GF-D8 (cell line): ENCODE measurements around the gene ABCF2.
A peak's percentile ranks its signal among the peaks of the same experiment; 100 is the strongest.

Experiments used
- DNase-seq: peaks from one replicate; lab custom pipeline; 2025; lab: John Stamatoyannopoulos, UW

The ABCF2 gene

DNA sequence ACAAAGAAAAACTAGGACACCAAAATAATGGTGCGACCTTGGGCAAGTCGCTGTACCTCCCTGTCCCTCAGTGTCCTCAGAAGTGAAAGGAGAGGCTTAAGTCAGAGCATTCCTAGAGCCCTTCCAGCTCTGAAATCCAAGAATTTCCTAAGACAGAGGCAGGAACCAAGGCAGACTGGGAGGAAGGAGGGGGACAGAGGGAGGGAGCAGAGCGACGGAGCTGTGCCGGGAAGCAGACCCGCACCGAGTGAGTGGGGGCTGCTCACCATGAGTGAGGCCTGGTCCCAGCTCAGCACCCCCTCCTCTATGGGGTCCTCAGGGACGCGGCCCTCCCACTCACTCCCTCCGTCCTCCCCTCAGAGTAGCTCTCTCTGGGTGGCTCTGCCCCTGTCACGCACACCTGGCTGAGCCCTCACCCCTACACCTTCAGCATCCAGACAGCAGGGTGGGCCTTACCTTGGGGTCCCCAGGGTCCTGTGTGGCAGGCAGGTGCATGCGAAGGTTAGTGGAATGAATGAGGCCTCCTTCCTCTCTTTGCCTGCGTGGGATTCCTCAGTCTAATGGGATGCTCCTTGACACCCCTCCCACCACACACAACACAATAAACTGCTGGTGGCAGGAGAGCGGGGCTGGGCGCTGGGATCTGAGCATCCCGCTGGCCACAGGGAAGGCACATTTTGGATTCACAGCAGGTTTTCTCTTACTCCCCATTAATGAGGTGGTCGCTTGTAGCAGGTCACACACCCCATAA is 26.1 kb upstream of the ABCF2 start:
- DNase-seq = no peak

DNA sequence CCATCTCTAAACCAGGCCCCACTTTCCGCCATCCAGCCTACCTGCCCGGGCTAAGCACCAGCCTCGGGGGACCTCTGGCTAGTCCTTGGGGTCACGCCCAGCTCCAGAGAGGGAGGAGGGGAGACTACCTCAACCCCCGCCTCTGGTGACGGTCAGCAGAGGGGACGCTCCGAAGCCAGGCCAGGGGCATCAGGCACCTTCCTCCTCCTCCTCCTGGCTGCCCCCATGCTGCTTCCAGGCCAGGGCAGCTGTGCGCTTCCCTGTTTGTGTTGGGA is 25.5 kb upstream of the ABCF2 start:
- no peak for DNase-seq

DNA sequence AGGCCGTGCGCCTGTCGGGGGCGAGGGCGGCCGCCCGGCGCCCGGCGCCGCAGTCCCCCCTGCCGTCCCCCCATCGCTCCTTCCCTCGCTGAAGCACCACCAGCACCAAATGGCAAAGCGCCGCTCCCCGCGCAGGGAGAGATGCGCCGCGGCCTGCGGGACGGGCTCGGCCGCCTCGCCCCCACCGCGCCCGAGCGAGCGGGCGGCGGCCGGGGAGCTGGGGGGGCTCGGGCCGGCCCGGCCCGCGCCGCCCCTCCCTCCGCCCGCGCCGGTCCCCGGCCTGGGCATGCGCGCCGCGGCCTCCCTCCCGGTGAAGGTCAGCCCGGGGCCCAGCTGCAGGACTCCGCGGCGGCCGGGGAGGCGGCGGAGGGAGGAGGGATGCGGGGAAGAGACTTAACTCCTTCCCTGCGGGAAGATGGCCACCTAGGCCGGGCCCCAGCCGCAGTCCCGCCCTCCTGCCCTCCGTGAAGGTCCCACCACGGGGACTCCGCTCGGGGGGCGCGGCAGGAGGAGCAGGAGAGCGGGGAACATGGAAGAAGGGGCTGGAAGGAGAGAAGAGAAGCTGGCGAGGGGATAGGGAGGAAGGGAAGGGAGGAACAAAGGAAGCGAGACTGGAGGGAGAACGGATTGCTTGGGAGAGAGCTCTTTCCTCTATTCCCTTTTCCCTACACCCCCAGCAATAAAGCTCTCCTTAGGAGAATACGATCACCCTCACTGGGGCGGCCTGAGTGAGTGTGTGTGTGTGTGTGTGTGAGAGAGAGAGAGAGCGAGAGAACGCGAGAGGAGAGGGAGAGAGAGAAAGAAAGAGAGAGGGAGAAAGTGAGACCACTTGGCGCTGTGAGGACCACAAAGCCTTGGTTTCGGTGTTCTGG is 24.9 kb upstream of the ABCF2 start:
- no peak for DNase-seq

DNA sequence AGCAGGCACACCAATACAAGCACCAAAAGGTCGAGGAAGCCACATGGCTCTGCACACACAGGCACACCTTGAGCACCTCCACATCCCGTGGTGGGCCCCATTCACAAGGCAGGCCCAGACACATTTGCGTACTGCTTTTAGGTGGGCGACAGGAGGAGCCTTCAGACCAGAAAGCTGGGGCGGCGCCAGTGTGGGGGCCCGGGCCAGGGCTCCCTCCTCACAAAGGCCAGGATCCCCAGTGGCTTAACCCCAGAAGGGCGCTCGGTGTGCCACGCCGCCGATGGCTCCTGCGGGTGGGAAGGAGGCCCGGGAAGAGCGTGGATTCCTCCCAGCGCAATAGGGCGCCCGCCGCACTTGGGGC is 24.3 kb upstream of the ABCF2 start:
- no peak for DNase-seq

DNA sequence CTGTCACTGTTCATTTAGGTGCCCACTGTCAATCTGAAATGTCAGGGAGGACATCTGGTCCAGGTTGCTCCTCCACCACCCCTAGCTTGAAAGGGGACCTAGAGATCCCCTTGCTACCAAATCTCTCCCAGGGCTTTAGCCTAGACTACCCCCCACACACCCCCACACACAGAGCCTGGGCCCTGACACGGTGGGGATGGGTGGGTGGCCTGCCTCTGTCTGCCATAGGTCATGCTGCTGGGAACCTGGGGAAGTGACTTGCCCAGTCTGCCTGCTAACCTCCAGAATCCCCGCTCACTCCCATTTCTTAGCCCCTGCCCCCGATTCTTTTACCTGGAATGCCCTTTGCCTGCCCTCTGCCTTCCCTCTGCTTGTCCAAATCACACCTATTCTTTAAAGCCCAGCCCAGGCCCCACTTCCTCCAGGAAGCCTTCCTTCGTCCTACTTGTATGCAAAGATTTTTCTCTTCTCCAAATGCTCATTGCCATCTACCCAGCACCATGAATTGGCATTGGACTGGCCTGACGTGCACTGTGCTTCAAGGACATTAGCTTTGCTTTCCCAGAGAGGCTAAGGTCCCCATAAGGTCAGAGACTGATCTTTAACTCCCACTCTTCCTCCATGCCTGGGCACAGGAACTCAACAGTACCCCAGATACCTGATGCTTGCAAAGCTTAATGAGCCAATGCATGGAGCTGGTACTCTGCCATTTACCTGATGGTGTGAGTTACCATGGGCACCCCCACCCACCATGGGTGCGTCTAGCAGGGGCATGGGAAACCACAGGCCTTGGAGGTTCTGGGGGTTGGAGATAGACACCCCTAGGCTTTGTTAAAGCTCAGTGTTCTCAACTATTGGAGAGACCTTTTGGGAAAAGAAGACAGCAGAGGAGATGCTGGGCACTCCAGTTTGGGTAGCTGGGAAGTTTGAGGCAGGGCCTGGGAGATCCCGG is 23.5 kb upstream of the ABCF2 start:
- DNase-seq = no peak

DNA sequence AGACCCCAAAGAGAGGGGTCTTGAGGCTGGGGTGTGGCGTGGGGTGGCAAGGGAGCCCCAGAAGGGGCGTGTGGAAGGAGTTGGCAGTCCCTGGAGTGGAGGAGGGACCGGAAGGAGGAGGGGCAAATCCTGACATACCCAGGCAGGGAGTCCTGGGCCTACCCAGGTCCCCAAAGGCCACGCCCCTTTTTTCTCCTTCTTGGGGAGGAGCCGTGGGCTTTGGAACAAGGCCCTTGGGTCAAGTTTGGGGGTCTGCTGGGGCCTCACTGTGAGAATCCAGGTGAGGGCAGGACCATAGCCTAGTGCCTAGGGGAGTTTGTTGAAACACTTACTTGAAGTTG is 22.7 kb upstream of the ABCF2 start:
- DNase-seq = no peak

DNA sequence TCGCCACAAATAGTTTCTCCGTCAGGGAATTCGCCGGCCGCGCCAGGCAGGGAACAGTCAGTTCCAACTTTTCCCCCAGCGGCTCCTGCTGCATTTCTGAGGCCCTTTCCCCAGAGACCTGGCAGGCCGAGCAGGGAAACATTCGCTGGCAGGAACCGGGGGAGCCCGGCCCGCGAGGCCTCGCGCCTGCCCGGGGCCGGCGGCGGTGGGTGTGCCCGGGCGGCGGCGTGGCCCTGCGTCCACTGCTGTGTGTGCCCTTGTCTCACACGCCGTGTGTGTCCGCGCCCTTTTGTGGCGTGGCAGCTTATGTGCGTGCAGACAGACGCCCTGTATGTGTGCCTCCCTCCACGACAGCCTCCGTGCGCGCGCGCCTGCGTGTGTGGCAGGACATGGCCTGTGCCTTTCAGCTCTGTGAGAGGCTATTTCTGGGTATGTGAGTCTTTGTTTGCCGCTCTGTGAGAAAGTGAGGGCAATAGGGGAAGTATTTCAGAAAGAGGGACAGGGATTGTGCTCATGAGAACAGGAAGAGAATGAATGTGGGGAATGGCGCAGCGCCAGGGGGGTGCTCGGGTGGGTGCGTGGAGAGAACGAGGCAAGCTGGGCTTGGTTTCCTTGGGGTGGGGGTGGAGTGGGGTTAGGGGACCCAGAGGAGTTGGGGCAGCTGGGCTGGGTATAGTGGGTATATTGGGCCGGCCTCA is 22.2 kb upstream of the ABCF2 start:
- DNase-seq = peak; percentile 52

DNA sequence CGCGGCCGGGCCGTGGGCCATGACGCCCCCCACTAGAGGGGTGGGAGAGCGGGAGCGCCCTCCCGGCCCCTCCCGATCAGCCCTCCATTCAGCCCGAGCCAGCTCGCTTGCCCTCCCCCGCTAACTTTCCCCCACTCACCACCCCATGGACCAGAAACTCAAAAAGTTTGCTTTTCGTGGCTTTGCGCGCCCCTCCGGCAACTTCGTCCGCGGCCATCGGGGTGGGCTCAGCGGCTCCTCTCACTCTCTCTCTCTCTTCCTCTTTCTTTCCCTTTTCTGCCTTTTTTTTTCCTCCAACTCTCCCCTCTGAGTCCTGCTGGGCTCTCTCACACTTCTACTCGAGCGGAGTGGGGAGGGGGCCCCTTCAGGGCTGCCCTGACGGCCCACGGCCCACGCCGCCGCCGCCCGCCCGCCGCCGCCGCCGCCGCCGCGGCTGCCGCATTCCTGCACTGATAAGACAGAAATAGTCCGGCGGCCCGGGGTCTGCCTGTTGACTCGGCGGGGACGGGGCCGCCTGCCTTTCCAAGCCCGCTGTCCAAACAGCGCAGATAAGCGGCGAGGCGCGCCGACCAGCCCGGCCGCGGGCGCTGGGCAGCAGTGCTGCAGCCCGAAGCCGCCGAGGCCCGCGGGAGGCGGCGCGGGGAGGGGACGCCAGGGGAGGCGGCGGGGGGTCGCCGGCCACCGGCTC is 21.5 kb upstream of the ABCF2 start, which contains the start of gene SMARCD3:
TSS of gene SMARCD3 (minus strand) at position 349 of the 688 bp plus-strand sequence. CDS start at position 217, 132 bp downstream.
- no peak for DNase-seq

DNA sequence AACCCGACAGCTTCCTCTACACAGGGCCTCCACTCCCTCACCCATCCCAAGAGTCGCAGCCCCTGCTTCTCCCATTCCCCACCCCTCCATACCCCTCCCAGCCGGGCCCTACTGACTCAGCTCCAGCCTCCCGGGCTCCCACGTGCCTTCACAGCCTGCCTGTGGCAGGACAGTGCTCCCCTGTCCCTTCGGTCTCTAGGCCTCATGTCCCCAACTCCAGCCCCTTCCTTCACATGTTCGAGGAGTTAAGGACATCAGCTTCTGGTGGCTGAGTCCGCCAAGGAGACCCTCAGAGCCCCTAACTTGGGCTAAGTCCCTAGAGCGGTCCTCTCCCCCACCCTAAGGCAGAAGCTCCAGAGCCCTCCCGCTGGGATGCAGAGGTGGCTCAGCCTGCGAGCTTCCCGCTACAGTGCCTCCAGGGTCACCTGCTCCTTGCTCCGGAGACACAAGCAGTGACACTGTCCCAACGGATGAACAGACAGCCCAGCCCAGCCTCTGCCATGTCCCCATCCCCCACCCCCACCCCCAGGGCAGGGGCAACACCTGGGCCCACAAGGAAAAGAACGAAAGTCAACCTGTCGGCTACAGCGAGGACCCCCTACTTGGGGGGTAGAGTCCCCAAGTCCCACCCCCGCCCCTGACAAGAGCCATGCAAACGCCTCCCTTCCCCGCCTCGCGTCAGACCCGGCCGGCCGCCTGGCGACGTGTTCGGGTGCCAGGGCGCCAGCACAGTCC is 20.8 kb upstream of the ABCF2 start:
- no peak for DNase-seq

DNA sequence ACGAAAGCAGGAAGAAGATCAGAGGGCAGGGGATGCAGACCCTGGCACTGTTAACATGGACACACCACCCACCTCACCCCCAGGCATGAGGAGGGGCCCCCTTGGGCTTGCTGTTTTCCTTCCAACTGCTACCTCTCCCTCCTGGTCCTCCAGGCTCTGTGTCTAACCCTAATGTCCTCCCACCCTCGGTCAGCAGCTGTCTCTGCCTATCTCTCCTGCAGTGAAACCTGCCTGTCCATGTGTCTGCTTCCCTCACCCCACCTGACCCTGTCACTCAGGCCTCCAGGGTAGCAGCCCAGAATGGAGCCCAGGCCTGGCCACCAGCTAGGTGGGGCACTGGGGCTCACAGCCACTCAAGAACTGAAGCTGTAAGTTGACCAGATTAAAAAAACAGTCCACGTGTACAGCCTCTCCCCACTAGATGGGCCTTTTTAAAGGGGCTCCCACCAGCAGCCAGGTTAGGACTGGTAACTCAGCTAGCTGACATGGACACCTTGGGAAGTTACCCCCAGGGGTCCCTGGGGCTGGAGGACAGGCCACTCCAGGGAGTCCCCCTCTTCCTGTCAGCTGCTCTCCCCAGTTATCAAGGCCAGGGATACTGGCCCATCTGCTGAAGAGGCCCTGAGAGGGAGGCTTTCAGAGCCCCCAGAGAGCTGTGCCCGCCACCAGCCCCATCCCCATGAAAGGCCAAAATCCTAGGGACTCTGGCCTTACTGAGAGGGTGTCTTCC is 20.0 kb upstream of the ABCF2 start:
- no peak for DNase-seq

DNA sequence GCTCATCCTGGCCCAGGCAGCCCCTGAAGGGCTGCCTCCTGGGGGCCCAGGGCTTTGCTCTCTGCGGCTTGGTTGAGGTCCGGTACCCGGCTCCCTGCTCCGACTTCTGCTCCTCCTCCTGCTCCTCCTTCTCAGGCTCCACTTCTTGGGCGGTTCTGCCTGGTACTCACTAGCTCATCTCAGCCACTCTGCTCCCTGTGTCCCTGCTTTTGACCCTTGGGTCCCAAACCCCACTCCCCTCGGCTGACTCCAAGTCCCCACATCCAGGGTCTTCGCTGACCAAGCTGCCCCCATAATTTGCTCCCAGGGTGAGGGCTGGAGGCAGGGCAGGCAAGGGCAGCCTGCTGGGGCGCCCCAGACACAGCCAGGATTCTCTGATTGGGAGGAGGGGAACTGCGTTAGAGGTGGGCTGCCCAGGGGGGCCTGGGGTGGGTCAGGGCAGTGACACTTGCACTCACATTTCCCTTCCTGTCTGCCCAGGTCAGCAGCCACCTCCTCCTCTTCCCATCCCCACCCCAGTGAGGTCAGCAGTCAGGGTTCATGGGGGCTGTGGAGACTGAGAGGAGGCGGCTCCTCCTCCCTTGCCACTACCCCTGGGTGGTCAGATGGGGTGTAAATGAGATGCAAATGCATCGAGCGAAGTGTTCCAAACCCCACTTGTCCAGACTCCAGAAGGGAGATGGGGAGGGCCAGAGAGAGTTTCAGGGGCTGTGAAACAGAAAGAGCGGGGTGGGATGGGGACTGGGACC is 19.3 kb upstream of the ABCF2 start:
- DNase-seq = no peak

DNA sequence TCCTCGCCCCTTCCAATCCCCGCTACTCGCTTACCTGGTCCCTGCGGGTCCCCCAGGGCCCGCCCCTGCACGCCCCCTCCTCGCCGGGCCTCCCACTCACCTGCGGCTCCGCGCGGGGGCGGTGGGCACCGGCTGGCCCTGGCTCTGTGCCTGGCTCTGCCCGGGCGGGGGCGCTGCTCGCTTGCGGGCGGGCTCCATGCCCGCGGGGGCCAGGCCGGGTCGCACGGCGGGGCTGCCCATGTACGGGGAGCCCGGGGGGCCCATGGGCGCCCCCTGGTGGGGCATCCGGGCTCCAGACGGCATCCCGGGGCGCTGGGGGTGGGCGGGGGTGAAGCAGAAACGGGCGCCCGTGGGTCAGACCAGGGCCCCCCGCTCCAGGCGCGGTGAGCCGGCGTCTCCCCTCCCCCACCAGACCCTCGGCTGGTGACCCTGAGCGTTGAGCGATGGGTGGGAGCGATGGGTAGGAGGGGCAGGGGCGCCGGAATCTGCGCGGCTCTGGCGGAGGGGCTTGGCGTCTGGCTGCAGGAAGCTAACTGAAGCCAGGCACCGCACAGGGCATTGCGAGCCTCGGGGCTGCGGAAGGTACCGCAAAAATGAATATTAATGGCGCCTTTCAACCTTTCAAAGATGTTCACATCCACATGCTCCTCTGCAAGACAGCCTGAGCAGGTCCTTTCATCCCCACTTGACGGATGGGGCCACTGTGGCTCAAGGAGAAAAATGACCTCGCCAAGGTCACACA is 18.5 kb upstream of the ABCF2 start:
- DNase-seq = no peak

DNA sequence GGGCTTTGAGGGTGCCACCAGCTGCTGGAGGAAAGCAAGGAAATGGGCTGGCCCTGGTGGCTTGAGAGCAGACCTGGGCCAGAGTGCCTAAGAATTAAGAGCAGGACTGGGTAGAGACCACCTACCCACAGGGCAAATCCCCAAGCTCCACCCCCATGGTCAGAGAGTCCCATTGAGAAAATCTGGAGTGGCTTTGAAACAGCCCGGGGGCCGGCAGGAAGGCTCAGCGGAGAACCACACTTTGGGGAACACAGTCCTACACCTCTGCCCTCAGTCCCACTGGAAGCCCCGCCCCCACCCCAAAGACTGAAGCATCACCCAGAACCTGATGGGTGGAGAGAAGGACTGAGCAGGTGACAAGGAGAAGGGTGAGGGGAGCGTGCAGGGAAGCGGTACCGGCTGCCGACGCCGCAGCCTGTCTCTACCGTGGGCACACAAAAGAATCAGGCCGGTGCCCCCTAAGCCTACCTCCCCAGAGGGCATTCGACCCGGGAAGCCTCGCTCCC is 17.9 kb upstream of the ABCF2 start:
- no peak for DNase-seq

DNA sequence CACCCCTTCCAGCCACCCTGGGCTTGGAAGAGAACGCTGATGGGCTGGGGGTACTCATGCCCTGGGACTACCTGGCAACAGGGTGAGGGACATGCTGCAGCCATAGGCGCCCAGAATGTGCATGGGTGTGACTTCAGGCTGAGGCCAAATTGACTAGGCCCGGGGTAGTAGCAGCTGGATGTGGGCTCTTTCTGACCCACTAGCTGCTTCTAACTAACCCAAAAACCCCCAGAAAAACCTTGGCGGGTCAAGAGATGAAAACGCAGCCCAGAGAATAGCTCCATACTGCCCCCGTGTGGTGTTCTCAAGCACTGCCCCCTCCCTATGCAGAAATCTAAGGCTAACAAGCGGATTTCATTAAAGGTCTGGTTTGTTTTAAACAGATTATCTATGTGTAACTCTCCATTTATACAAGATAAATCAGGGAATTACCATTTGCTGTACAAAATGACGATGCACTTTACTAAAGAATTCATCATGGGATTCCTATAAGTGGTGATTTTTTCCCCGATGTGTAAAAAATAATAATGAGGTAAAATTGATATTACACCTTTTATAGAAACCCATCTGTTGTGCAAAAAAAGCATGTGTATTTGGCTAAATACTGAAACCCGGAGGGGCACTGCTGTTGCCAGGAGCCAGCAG is 17.3 kb upstream of the ABCF2 start:
- DNase-seq = no peak

DNA sequence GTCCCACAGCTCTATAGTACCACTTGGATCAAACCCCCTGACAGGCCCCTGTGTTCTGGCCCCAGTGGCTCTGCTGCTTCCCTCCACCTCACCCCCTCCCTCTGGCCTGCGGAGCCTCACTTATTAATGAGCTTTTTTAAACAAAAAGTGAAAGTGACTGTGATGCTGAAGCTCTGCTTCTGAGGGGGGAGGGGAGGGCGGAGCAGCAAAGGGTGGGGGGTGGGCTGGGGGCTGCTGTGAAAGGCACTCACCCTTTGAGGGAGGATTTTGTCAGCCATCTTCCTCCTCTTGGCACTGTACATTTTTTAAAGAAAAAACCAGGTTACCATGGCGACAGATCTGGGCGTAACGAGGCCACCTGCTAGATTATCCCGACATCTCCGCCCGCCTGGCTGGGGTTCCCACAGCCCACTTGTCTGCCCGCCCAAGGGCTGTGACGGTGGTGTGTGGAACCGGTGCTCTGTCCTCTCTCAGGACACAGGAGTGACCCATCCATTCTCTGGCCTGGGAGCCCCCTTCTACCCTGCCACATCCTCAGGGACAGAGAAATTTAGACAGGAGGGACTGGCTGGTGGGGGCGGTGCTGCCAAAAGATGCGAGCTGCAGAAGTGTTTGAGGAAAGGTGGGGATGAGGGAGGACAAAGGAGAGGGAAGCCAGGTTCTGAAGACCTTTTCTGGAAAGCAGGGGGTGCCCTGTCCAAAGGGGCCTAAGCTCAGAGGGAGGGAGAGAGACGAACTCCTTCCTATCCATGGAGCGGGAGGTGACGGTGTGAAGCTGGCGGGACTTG is 16.6 kb upstream of the ABCF2 start:
- DNase-seq = no peak

DNA sequence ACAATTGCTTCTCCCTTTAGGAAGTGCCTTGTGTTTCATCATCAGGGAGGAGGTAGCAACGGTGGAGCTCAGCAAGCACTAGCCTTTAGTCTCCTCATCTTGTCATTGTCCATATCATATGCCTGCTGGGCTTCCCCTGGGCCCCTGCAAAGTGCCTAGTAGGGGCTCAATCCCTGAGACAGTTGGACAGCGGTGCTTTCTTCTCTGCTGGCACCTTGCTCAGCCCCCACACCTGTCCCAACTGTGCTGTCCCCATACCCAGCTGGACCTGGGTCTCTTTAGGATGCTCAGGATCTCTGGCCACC is 16.0 kb upstream of the ABCF2 start:
- no peak for DNase-seq
